ENCODE measurements around the gene IL6. TPM values are rescaled to one million over a fixed set of nuclear protein-coding genes. Genes with fewer than 3 reads are reported as not detected.
"Not testable (repeated sequence)": the region's sequence is repeated elsewhere in the genome, so short reads cannot be mapped to it uniquely, and the experiment has no call there.

Gene IL6
- total RNA-seq, 1 experiment from 2014 or later: not detected

DNA sequence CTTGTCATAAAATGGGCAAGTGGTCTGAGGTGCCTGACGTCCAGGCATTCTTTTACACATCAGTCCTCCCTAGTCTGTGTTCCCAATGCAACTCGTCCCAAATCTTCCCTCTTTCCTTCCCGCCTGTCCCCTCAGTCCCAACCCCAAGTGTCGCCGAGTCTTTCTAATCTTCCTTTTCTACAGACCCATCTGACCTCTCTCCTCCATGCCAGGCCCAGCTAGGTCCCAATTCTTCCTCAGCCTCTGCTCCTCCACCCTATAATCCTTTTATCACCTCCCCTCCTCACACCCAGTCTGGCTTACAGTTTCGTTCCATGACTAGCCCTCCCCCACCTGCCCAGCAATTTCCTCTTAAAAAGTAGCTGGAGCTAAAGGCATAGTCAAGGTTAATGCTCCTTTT lies 22.3 kb upstream of the IL6 start:
- H2AFZ ChIP-seq (ENCODE audit: low read depth, low read length, poor library complexity, severe bottlenecking); H3K36me3 ChIP-seq (ENCODE audit: control insufficient read depth in 1 of 2, insufficient read depth in 2 of 2, low read length in 2 of 2); H3K9ac ChIP-seq (ENCODE audit: low read length); CTCF ChIA-PET; POLR2A ChIA-PET; H3K27me3 ChIP-seq (ENCODE audit: insufficient read depth, low read length); H3K9me2 ChIP-seq (ENCODE audit: insufficient read depth); H3K79me2 ChIP-seq (ENCODE audit: insufficient read depth, low read length); RAD21 ChIA-PET (ENCODE audit: low non-redundant PET in 1 of 2, low total read pairs in 2 of 2, uncharacterized antibody in 2 of 2, unreplicated experiment in 2 of 2); H4K20me1 ChIP-seq (ENCODE audit: insufficient read depth); BruUV-seq (replicated peaks); H3K9me3 ChIP-seq (ENCODE audit: control insufficient read depth in 1 of 2, insufficient read depth in 1 of 2, low read depth in 1 of 2, low read length in 2 of 2); ATAC-seq; H3K4me2 ChIP-seq (ENCODE audit: low read length); DNase-seq (ENCODE audit: low read depth, low spot score); H3K27ac ChIP-seq (ENCODE audit: low read depth, low read length); H3K4me3 ChIP-seq (replicated peaks in 1 of 2; ENCODE audit: low read depth in 1 of 2, low read length in 2 of 2); H3K4me1 ChIP-seq (ENCODE audit: control insufficient read depth in 1 of 2, insufficient read depth in 2 of 2, low read length in 2 of 2); intact Hi-C loops (cut with micrococcal nuclease): not testable (repeated sequence)

DNA sequence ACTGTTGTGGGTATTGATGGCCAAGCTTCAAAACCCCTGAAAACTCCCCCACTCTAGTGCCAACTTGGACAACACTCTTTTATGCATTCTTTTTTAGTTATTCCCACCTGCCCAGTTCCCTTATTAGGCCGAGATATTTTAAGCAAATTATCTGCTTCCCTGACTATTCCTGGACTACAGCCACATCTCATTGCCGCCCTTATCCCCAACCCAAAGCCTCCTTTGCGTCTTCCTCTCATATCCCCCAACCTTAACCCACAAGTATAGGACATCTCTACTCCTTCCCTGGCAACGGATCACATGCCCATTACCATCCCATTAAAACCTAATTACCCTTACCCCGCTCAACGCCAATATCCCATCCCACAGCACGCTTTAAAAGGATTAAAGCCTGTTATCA lies 21.1 kb upstream of the IL6 start:
- POLR2A ChIA-PET; H3K27me3 ChIP-seq (ENCODE audit: insufficient read depth, low read length); H4K20me1 ChIP-seq (ENCODE audit: insufficient read depth); H3K9me3 ChIP-seq (ENCODE audit: control insufficient read depth in 1 of 2, insufficient read depth in 1 of 2, low read depth in 1 of 2, low read length in 2 of 2); BruUV-seq (replicated peaks); H3K27ac ChIP-seq (ENCODE audit: low read depth, low read length); H3K4me1 ChIP-seq (ENCODE audit: control insufficient read depth in 1 of 2, insufficient read depth in 2 of 2, low read length in 2 of 2); H3K9me2 ChIP-seq (ENCODE audit: insufficient read depth); RAD21 ChIA-PET (ENCODE audit: low non-redundant PET in 1 of 2, low total read pairs in 2 of 2, uncharacterized antibody in 2 of 2, unreplicated experiment in 2 of 2); H3K4me2 ChIP-seq (ENCODE audit: low read length); H3K36me3 ChIP-seq (ENCODE audit: control insufficient read depth in 1 of 2, insufficient read depth in 2 of 2, low read length in 2 of 2); ATAC-seq; DNase-seq (ENCODE audit: low read depth, low spot score); H3K79me2 ChIP-seq (ENCODE audit: insufficient read depth, low read length); H2AFZ ChIP-seq (ENCODE audit: low read depth, low read length, poor library complexity, severe bottlenecking); H3K4me3 ChIP-seq (replicated peaks in 1 of 2; ENCODE audit: low read depth in 1 of 2, low read length in 2 of 2); H3K9ac ChIP-seq (ENCODE audit: low read length); intact Hi-C loops (cut with micrococcal nuclease); CTCF ChIA-PET: not testable (repeated sequence)

DNA sequence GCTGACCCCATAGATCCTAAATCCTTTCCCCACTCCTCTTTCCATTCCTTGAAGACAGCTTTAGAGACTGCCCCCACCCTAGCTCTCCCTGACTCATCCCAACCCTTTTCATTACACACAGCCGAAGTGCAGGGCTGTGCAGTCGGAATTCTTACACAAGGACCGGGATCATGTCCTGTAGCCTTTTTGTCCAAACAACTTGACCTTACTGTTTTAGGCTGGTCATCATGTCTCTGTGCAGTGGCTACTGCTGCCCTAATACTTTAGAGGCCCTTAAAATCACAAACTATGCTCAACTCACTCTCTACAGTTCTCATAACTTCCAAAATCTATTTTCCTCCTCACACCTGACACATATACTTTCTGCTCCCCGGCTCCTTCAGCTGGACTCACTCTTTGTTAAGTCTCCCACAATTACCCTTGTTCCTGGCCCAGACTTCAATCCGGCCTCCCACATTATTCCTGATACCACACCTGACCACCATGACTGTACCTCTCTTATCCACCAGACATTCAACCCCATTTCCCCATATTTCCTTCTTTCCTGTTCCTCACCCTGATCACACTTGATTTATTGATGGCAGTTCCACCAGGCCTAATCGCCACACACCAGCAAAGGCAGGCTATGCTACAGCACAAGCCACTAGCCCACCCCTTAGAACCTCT lies 19.8 kb upstream of the IL6 start:
- BruUV-seq (replicated peaks); intact Hi-C loops (cut with micrococcal nuclease); H3K4me2 ChIP-seq (ENCODE audit: low read length); RAD21 ChIA-PET (ENCODE audit: low non-redundant PET in 1 of 2, low total read pairs in 2 of 2, uncharacterized antibody in 2 of 2, unreplicated experiment in 2 of 2); H2AFZ ChIP-seq (ENCODE audit: low read depth, low read length, poor library complexity, severe bottlenecking); H3K27me3 ChIP-seq (ENCODE audit: insufficient read depth, low read length); POLR2A ChIA-PET; H4K20me1 ChIP-seq (ENCODE audit: insufficient read depth); H3K27ac ChIP-seq (ENCODE audit: low read depth, low read length); H3K79me2 ChIP-seq (ENCODE audit: insufficient read depth, low read length); CTCF ChIA-PET; H3K36me3 ChIP-seq (ENCODE audit: control insufficient read depth in 1 of 2, insufficient read depth in 2 of 2, low read length in 2 of 2); H3K4me1 ChIP-seq (ENCODE audit: control insufficient read depth in 1 of 2, insufficient read depth in 2 of 2, low read length in 2 of 2); H3K9ac ChIP-seq (ENCODE audit: low read length); H3K9me3 ChIP-seq (ENCODE audit: control insufficient read depth in 1 of 2, insufficient read depth in 1 of 2, low read depth in 1 of 2, low read length in 2 of 2); H3K4me3 ChIP-seq (replicated peaks in 1 of 2; ENCODE audit: low read depth in 1 of 2, low read length in 2 of 2); DNase-seq (ENCODE audit: low read depth, low spot score); ATAC-seq; H3K9me2 ChIP-seq (ENCODE audit: insufficient read depth): not testable (repeated sequence)

DNA sequence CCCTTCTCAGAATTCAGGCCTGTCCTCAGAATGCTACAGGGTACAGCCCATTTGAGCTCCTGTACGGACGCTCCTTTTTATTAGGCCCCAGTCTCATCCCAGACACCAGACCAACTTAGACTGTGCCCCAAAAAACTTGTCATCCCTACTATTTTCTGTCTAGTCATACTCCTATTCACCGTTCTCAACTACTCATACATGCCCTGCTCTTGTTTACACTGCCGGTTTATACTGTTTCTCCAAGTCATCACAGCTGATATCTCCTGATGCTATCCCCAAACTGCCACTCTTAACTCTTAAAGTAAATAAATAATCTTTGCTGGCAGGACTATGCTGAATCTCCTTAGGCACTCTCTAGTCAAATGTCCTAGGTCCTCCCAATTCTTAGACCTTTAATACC lies 18.8 kb upstream of the IL6 start:
- H3K4me1 ChIP-seq (ENCODE audit: control insufficient read depth in 1 of 2, insufficient read depth in 2 of 2, low read length in 2 of 2); intact Hi-C loops (cut with micrococcal nuclease); H3K36me3 ChIP-seq (ENCODE audit: control insufficient read depth in 1 of 2, insufficient read depth in 2 of 2, low read length in 2 of 2); H3K4me2 ChIP-seq (ENCODE audit: low read length); ATAC-seq; H4K20me1 ChIP-seq (ENCODE audit: insufficient read depth); RAD21 ChIA-PET (ENCODE audit: low non-redundant PET in 1 of 2, low total read pairs in 2 of 2, uncharacterized antibody in 2 of 2, unreplicated experiment in 2 of 2); H3K27ac ChIP-seq (ENCODE audit: low read depth, low read length); DNase-seq (ENCODE audit: low read depth, low spot score); H3K9me2 ChIP-seq (ENCODE audit: insufficient read depth); H3K9ac ChIP-seq (ENCODE audit: low read length); H3K27me3 ChIP-seq (ENCODE audit: insufficient read depth, low read length); H3K4me3 ChIP-seq (replicated peaks in 1 of 2; ENCODE audit: low read depth in 1 of 2, low read length in 2 of 2); CTCF ChIA-PET; H2AFZ ChIP-seq (ENCODE audit: low read depth, low read length, poor library complexity, severe bottlenecking); H3K79me2 ChIP-seq (ENCODE audit: insufficient read depth, low read length); POLR2A ChIA-PET; BruUV-seq (replicated peaks); H3K9me3 ChIP-seq (ENCODE audit: control insufficient read depth in 1 of 2, insufficient read depth in 1 of 2, low read depth in 1 of 2, low read length in 2 of 2): not testable (repeated sequence)

Measured in HCT116 (cell line).